Endothelial cell of umbilical vein (primary cell): Measurements from ENCODE around the gene LRRFIP2. TPM values are rescaled to one million over a fixed set of nuclear protein-coding genes. Genes with fewer than 3 reads are reported as not detected.

ENCODE experiments used
- BruUV-seq: library from RNA; stranded (reverse); fragments of 400-500 nt; replicated peaks from 2 replicates; lab custom pipeline; 2021; lab: Mats Ljungman, UMichigan
- CTCF ChIA-PET: fragments of 300-600, 350-600 bp; sonication (Branson Sonifier 250); formaldehyde crosslinking; loops from one replicate; lab custom pipeline; 2021; ENCODE audit warnings: antibody characterized with exemption, inconsistent platforms; lab: Charles Lee
- POLR2A ChIA-PET: fragments of 300-600, 350-600 bp; sonication (Branson Sonifier 250); formaldehyde crosslinking; loops from one replicate; lab custom pipeline; 2021; ENCODE audit warnings: antibody characterized with exemption, inconsistent platforms; lab: Charles Lee
- DNase-seq: peaks from one replicate; pipeline ENCODE4 v3.0.0-alpha.2; 2011; ENCODE audit warnings: low read depth, low spot score
- FAIRE-seq: peaks from 2 replicates; lab custom pipeline; 2011; peaks lifted over from hg19 to GRCh38; lab: Jason Lieb, UNC
- H2AFZ ChIP-seq: 2 replicates; pipeline ENCODE4 v1.6.0; 2012; ENCODE audit warnings: low read depth, low read length, control low read depth, inconsistent platforms
- H3K27ac ChIP-seq: 2 replicates; pipeline ENCODE4 v1.5.1; 2011; ENCODE audit warnings: low read depth, mild to moderate bottlenecking, control low read depth, low read length, moderate library complexity; ENCODE audit not compliant: insufficient read depth
- H3K27me3 ChIP-seq, 2 experiments: 2 replicates each; pipeline versions ENCODE4 v1.6.0 to v1.6.1; 2011; ENCODE audit warnings: low read length in 2 of 2, mixed read lengths in 1 of 2; ENCODE audit not compliant: control insufficient read depth in 2 of 2, insufficient read depth in 2 of 2
- H3K36me3 ChIP-seq, 2 experiments: 2 replicates in 1 of 2; 3 replicates in 1 of 2; pipeline ENCODE4 v1.5.1; 2011; ENCODE audit warnings: low read length in 2 of 2, mild to moderate bottlenecking in 1 of 2, moderate library complexity in 1 of 2; ENCODE audit not compliant: control insufficient read depth in 2 of 2, insufficient read depth in 2 of 2; ENCODE audit errors: extremely low read depth in 1 of 2
- H3K4me1 ChIP-seq: 3 replicates; pipeline ENCODE4 v1.5.1; 2011; ENCODE audit warnings: mild to moderate bottlenecking, low read length; ENCODE audit not compliant: control insufficient read depth, insufficient read depth; ENCODE audit errors: extremely low read depth
- H3K4me2 ChIP-seq: 2 replicates; pipeline ENCODE4 v1.6.1; 2011; ENCODE audit warnings: low read length, control low read depth, mixed read lengths; ENCODE audit not compliant: insufficient read depth
- H3K4me3 ChIP-seq, 3 experiments: fragments of 200-600 bp in 1 of 3; sonication (generic), shearing (Covaris generic) in 1 of 3; replicated peaks in 1 of 3; 2 replicates each; pipeline ENCODE4 v1.5.1; 2011 to 2016; ENCODE audit warnings: control low read depth in 3 of 3, low read length in 3 of 3, mild to moderate bottlenecking in 2 of 3, inconsistent platforms in 1 of 3, low read depth in 1 of 3, moderate library complexity in 1 of 3; ENCODE audit not compliant: insufficient read depth in 1 of 3
- H3K79me2 ChIP-seq: 2 replicates; pipeline ENCODE4 v1.6.0; 2012; ENCODE audit warnings: low read length, inconsistent platforms; ENCODE audit not compliant: control insufficient read depth, insufficient read depth
- H3K9ac ChIP-seq: replicated peaks from 2 replicates; pipeline ENCODE3; 2011; ENCODE audit warnings: low read length, control low read depth; ENCODE audit not compliant: insufficient read depth; ENCODE audit errors: extremely low read depth
- H3K9me1 ChIP-seq: replicated peaks from 3 replicates; pipeline ENCODE4 v1.6.0; 2011; ENCODE audit warnings: mild to moderate bottlenecking, low read length; ENCODE audit not compliant: control insufficient read depth, insufficient read depth; ENCODE audit errors: extremely low read depth
- H3K9me3 ChIP-seq: replicated peaks from 2 replicates; pipeline ENCODE4 v1.5.1; 2012; ENCODE audit warnings: low read length, inconsistent platforms; ENCODE audit not compliant: control insufficient read depth, insufficient read depth
- H4K20me1 ChIP-seq: replicated peaks from 2 replicates; pipeline ENCODE3; 2011; ENCODE audit warnings: mild to moderate bottlenecking, low read length; ENCODE audit not compliant: control insufficient read depth, insufficient read depth; ENCODE audit errors: extremely low read depth
- CTCF ChIP-seq, 2 donors: IDR thresholded peaks; 1 replicate in 1 of 2; 2 replicates in 1 of 2; pipeline ENCODE4 v1.5.1; 2011; ENCODE audit warnings: low read length in 2 of 2, mild to moderate bottlenecking in 2 of 2, moderate library complexity in 2 of 2, control low read depth in 1 of 2, inconsistent platforms in 1 of 2, low read depth in 1 of 2; ENCODE audit not compliant: insufficient read depth in 1 of 2; ENCODE audit errors: extremely low read depth in 1 of 2
- EZH2 ChIP-seq: IDR thresholded peaks from 2 replicates; pipeline ENCODE4 v1.6.1; 2012; ENCODE audit warnings: borderline replicate concordance, low read depth, mild to moderate bottlenecking, moderate library complexity, low read length, inconsistent platforms; ENCODE audit not compliant: severe bottlenecking
- FOS ChIP-seq: IDR thresholded peaks from 2 replicates; pipeline ENCODE4 v1.6.1; 2011; ENCODE audit warnings: mild to moderate bottlenecking, low read length, moderate library complexity, borderline replicate concordance; ENCODE audit not compliant: insufficient read depth
- GATA2 ChIP-seq: IDR thresholded peaks from 2 replicates; pipeline ENCODE4 v1.7.0; 2011; ENCODE audit warnings: low read depth, mild to moderate bottlenecking, moderate library complexity, mixed read lengths, low read length; ENCODE audit not compliant: insufficient read length, insufficient read depth
- JUN ChIP-seq: IDR thresholded peaks from 2 replicates; pipeline ENCODE4 v1.6.1; 2011; ENCODE audit warnings: borderline replicate concordance, low read depth; ENCODE audit not compliant: insufficient read length, insufficient read depth
- MYC ChIP-seq: IDR thresholded peaks from one replicate; pipeline ENCODE4 v1.6.1; 2011; ENCODE audit warnings: mild to moderate bottlenecking, low read depth, low read length
- POLR2A ChIP-seq: IDR thresholded peaks from 2 replicates; pipeline ENCODE4 v1.6.1; 2012; ENCODE audit warnings: low read depth, mild to moderate bottlenecking, control low read depth, low read length
- POLR2AphosphoS5 ChIP-seq: IDR thresholded peaks from 2 replicates; pipeline ENCODE4 v1.6.1; 2012; ENCODE audit warnings: low read depth, mild to moderate bottlenecking, control low read depth, low read length, moderate library complexity; ENCODE audit not compliant: insufficient read depth
- dilution Hi-C: fragments of 300-500 bp; cut with MboI; formaldehyde crosslinking; loops from one replicate; pipeline ENCODE4 v1.15.0; 2019; ENCODE audit warnings: low sequenced_read_pairs; ENCODE audit not compliant: extremely low pct_ligation_motif_present
- intact Hi-C: fragments of 100-400 bp; cut with micrococcal nuclease; formaldehyde crosslinking; loops from one replicate; pipeline ENCODE4 v1.10.0; 2022
- polyA plus RNA-seq, 4 experiments: library from polyadenylated mRNA; depleted of rRNA in 3 of 4; stranded (reverse) in 3 of 4; unstranded in 1 of 4; fragments of >200 nt; gene quantifications; 2 replicates each; pipeline versions ENCODE4 v1.2.1 to v1.2.3, GENCODE V29; 2011 to 2012; ENCODE audit warnings: missing spikeins in 1 of 4
- total RNA-seq: library from RNA; stranded (reverse); gene quantifications from 2 replicates; pipeline ENCODE4 v1.2.3, GENCODE V29; 2021
- TF ChIP-seq, protein P1 (sequence below): IDR thresholded peaks from 2 replicates; pipeline ENCODE4 v1.6.1; 2011; ENCODE audit not compliant: insufficient read depth, insufficient read length

The LRRFIP2 gene
- total and polyA plus RNA-seq, 2 donors (not counting 3 experiments of a cell fraction or from before 2014, with no cell fraction given): 20.8 to 78.9 TPM

DNA sequence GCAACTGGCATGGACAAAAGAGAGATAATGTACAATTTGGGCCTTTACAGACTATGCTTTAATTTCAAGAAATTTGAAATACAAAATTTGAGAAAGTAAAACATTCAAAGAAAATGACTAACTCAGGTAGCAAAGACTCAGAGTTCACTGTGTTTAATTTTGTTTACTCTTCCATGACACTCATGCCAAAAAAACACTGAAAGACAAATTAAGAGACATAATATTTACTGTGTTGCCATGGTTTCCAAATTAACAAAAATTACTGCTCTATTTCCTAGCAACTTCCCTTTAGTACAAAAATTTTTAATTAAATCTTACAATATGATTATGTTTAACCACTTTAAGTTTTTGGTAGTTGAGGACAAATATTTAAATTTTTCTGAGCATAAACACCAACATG is 29.6 kb downstream of the LRRFIP2 start:
- DNase-seq (peak; percentile 18), FAIRE-seq (no peak)
- H3K9me3 ChIP-seq: no peaks in the 10 kb centered on the region
- H3K4me3 ChIP-seq: no peak overlapping the region
- H3K36me3 ChIP-seq: peaks cover 5 to 10% of the 10 kb centered on the region in 2 experiments
- no peak overlapping the region for H2AFZ ChIP-seq
- no peak for TF ChIP-seq CTCF (IDR thresholded peaks at IDR 0.05; ENCODE audit: extremely low read depth in 1 of 2, insufficient read depth in 1 of 2, low read depth in 1 of 2, low read length in 2 of 2)
- TF ChIP-seq GATA2: no peak
- TF ChIP-seq JUN: no peak
- no peak for TF ChIP-seq EZH2
- no peak for TF ChIP-seq POLR2AphosphoS5
- TF ChIP-seq POLR2A: no peak
- TF ChIP-seq FOS: no peak
- TF ChIP-seq MYC: no peak
- TF ChIP-seq, protein P1, sequence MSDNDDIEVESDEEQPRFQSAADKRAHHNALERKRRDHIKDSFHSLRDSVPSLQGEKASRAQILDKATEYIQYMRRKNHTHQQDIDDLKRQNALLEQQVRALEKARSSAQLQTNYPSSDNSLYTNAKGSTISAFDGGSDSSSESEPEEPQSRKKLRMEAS: no peak
- POLR2A ChIA-PET: no interaction called here
- dilution Hi-C loops (no loop called here), intact Hi-C loops (no loop called here)
- no TSS peak for BruUV-seq
- H3K79me2 ChIP-seq: peaks cover 24% of the 10 kb centered on the region
- H3K4me1 ChIP-seq: peaks cover 5% of the 10 kb centered on the region
- H3K9me1 ChIP-seq: no peaks in the 10 kb centered on the region
- CTCF ChIA-PET: interaction anchor here (0.7 to 2.0 kb wide), 2 partner anchors 8 to 29 kb away, joined by 4 to 5 read pairs; partner anchors contain the start of gene LRRFIP2
- no peak overlapping the region for H3K4me2 ChIP-seq
- H3K9ac ChIP-seq: no peak overlapping the region
- H3K27ac ChIP-seq: no peak overlapping the region
- no peaks in the 10 kb centered on the region for H3K27me3 ChIP-seq
- H4K20me1 ChIP-seq: no peaks in the 10 kb centered on the region
